HG03095 (cell line): ENCODE data around the gene FAF1.

Experiments
- ATAC-seq: cut with Tn5 transposase; IDR thresholded peaks from one replicate; pipeline ENCODE4 v1.9.1; 2021; ENCODE audit warnings: moderate library complexity; ENCODE audit not compliant: unreplicated experiment

The FAF1 gene

DNA sequence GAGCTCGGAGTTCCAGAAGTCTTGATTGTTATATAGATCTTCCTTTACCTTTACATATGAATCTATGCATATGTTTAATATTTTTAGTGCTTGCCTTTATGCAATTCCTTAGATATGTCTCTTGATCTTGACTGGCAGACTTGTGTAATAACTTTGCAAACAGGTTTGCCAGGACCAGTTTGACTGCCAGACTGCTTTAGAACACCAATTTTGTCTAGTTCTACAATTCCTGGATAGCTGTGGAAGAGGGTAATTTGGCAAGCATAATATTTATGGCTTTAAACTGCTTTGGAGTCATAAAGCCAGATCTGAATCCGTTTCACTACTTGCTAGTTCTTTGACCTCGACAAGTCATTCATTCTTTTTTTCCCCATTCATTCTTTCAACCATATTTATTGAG, 250.0 kb downstream of the FAF1 start:
- no peak for ATAC-seq

DNA sequence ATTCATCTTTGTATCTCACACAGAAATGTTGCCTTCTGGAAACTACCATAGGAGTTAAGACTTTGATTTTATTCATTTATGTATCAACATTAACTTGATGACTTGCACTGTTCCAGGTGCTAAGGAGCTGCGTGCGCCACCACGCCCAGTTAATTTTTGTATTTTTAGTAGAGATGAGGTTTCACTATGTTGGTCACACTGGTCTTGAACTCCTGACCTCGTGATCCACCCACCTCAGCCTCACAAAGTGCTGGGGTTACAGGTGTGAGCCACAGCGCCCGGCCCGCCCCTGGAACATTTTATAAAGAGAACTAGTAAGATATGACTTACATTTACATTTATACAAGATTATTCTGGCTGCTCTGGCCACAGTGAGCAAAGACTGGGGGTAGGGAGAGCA, 252.2 kb downstream of the FAF1 start:
- ATAC-seq, result no peak

DNA sequence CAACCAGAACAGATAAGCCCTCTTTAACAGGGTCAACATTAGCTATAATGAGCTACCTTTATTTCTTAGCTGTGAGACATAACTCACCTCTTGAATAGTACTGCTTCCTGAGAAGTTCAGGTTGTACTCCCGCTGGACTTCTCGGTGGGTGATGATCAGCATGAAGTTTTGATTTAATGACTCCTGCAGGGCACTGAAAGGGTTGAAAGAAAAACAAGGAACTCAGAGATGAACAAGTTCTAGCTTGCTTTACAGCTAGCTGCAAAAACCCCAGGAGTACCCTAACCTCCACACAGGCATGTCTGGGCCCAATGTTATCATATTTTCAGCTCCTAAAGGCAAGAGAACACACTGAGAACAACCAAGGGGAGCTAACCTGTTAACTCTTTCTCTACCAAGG, 254.4 kb downstream of the FAF1 start:
- no peak for ATAC-seq

DNA sequence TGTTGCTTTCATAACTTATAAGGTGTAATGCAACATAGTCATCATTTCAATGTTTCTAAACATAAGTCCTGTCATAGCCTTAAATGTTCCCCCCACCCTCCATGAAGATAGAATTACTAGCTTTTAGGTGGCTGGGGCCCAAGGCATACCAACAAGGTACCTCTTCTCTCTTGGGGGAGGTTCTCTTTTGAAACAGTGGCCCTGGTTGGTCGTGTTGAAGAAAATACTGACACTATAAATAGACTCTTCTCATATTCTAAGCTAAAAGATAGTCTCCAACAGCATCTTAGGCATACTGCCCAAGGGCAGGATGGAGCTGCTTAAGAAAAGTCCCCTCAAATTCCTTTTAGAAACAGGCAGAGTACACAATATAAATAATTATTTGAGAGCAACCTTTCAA, 255.0 kb downstream of the FAF1 start:
- no peak for ATAC-seq

DNA sequence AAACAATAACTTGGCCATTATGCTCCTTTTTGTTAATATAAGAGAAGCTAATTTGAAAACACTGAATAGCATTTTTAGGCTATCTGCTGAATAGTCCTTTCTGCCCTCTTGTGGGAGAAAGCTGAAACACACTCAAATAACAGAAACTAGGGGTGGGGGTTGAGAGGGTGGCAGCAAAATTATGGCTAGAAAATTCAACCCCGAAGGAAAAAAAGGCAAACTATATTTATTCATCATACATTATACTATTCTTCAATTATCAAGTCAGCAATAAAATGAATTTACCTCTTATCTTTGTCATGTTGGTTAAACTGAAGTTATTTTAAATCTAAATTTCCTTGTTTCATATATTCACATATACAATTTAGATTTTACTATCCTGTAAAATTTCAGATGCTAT, 255.9 kb downstream of the FAF1 start:
- ATAC-seq, result no peak

DNA sequence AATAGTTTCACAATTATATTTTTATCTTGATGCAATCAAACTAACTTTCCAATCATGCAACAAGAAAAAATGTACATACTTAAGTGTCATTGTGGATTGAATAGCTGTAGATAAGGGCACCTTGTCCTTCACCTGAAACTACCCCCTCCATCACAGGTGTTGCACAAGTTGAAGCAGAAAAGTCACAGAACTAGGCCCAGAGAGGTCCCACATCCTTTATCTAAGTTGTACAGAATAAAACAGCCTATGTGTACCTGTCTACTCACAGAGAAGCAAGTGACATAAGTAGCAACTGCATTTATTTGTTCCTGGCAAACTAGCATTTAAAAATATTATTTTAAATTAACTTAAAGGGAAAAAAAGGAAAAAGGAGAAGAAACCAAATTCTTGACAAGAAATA, 256.8 kb downstream of the FAF1 start:
- no peak for ATAC-seq

DNA sequence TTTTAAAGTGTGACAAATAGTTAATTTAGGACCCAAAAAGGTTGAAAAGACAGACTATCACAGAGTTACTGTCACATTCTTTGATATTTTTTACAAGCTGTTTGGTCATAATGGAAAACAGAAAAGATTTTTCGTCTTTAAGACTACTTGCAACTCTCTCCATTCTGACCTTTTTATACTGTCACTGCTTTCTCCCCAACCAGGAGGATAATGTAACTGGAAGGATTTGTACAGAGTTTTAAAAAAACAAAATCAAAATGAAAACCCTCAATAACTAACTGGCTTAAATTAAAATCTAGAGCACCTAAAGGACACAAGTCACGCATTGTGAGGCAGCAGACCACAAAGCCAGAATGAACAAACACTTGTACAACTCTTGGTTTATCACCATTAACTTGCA, 257.7 kb downstream of the FAF1 start:
- no peak for ATAC-seq

DNA sequence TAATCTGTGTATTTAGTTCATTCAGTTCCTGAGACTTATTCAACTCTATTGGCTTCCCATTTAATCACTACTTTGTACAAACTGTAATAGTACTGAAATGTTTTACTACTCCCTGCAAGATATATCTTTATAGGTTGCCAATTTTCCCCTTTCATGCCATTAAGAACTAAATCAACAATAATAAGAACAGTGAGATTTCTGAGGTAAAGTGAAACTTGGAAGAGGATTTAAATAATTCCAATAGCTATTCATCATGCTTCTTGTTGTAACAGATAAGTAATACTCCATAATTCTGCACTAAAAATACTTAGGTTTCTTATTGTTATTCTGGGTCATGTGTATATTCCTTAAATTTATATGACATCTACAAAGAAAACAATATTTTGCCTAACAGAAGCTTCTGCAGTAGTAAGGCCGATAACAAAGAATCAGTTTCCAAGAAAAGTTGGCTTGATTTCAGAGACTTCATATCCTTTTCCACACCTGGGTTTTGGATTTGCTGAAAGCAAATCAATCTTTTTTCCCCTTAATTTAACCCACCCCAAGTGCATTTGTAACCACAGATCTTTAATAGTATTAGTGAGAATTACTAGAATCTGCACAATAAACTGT, 258.3 kb downstream of the FAF1 start:
- no peak for ATAC-seq

DNA sequence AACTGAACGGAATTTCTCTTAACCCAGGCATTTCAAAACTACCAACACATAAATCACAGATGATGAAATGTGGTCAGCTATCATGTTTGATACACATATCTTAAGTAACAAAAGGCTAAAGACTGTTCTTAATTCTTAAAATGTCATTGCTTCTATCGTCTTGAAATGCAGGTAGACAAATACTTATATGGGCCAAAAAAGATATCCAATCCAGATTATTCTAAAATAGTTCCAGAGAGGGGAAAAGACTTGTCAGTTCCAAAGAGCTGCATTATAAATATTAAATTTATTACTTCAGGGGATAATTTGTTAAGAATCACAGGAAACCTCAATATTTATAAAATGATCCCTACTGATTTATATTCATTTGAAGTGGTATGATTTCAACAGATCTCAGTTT, 259.4 kb downstream of the FAF1 start:
- ATAC-seq, result no peak

DNA sequence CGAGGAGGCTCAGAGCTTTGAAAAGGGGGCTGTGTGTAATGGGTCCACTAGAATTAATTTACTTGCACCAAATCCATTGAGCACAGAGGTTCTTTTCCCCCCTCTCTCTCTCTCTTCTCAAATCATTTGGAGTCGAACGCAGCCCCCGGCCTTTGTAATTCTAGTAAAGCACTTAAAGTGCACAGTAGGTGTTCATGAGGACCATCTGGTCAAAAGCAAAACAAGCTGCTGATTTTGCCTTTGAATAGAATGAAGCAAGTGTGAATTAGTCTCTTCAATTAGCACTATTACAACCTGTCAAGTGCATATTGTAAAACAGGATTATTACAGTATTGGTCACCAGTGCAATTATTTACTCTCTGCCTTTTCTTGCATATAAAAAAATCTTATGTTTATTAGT, 259.9 kb downstream of the FAF1 start:
- no peak for ATAC-seq

DNA sequence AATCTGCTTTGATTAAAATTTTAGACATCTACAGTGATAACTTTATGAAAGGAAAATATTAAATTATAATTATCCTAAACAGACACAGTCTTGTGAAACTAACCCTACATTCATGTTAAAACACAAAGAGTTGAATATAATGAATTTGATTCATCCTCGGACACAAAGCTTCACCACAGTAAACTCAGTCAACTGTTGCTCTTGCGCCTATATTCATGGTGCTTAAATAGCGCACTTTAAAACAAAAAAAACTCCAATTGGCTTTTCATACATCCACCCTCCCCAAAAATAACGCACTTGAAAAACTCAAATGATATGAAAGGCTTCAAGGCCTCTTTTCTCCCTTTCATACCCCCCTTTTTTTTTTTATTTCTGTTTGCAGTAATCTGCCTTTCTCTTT, 260.3 kb downstream of the FAF1 start:
- no peak for ATAC-seq

DNA sequence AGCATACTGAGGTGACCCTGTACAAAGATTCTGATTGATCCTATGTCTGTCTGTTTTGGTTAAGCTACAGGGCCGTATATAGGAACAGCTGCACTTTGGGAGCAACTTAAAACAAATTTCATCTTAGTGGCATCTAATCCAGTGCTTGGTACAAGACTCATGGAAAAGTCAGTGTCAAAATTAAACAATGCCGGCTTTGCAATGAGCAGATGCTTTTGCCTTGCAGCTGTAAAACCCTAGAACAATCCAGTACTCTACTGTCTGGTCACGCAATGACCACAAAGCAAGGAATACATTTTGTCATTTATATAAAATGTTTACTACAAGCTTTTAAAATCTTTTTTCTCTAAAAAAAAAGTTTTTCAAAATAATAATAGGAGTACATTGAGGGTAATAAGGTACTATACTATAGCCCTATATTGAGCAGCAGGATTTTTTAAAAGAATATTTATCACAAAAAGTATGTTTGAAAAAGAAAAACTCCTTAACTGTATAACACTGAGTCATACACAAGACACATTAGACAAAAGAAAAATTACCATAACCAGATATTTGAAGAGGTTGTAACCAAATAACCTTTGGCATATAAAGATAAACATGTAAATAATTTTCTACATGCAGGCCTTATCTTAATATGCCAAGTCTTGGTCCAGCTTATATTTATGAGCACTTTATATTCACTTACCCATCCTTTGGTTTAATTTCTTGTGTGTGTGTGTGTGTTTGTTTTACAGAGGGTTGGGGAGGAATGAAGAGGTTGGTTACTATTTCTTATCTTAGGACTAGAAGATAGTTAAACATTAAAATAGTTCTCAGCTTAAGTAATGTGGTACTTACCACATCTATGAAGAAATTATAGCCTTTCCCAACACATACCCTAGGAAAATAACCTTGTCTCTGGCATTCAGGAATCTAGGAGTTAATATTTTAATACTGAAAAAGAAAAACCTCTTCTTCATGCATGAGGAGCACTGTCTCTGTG, 262.3 kb downstream of the FAF1 start:
- no peak for ATAC-seq

DNA sequence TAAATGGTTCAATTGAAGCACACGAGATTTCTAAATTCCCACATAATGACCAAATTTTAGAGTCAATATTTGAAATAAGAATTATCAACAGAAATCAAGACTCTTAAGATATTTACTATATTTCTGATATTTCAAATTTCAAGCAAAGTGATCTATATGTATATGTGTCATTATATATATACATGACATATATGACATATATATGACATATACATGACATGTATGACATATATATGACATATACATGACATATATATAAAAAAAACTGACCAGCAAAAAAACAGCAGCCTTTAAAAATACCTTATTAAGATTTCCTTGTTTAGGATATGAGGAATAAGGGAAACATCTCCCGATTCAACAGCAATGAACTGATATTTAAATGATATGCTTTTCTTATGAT, 266.2 kb downstream of the FAF1 start:
- no peak for ATAC-seq

DNA sequence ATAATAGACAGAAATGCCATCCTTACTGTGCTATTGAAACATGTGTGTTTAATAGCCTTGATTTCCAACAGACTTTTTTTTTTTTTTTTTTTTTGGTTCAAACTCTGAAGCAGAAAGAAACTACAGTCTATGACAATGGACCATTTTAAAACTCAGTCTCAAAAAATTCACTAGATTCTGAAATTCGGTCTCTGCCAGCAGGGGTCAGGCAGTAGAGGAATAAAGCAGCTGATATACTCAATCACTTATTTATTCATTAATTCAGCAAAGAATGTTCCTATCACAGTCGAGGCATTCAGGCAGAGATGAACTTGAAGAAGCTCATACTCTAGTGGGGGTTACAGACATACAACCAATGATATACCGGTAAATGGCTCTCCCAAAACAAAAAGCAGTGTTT, 275.9 kb downstream of the FAF1 start:
- ATAC-seq, result no peak

DNA sequence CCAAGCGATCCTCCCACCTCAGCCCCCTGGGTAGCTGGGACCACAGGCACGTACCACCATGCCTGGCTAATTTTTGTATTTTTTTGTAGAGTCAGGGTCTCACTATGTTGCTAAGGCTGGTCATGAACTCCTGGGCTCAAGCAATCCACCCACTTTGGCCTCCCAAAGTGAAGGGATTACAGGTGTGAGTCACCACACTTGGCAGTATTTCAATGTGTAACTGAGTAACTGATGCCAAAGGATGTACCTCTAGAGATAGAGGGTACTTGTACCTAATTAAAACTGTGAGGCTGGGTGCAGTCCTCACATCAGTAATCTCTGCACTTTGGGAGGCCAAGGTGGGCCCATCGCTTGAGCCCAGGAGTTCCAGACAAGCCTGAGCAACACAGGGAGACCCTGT, 278.1 kb downstream of the FAF1 start:
- ATAC-seq, result no peak

DNA sequence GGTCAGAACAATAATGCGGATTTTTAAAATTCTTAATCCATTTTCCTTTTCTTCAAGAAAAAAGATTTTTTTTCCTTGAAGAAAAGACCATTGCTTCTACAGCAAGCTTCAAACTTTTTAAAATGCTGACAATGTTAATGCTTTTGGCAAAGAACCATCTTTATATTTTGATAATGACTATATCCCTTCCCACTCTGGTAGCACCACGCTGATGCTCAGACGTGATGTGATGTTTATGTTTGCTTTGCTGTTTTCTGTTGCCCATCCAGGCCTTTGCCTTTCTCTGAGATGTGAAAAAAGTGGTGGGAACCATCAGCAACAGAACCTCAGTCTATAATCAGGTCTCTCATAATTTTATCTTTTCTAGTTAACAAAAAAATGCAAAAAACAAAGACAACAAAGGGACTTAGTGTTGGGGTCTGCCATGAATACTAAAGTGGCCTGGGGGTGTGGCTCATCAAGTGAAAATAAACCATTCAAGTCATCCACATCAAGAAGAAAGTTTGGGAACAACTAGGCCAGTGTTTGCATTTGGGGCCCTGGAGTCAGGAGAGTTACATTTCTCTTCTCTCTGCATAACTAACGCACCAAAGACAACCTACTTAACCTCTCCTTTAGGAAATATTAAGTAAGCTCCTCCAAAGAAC, 292.2 kb downstream of the FAF1 start:
- ATAC-seq, result no peak

DNA sequence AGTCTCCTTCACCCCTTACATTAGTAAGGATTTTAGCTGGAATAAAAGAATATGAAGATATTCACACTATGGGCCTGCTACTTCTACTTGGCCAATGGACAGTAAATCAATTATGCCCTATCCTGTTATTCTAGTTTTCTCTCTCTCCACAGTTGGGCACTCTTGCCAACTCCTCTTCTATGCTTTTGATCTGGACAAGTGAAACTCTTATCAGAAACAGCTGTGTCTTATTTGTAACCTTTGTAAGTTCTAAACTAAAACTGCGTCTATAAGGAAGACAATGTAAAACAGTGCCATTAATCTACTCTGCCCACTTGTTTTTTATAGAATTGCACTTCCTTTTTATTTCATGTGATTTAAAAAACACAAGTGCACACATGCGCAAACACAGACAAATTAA, 292.8 kb downstream of the FAF1 start:
- no peak for ATAC-seq

DNA sequence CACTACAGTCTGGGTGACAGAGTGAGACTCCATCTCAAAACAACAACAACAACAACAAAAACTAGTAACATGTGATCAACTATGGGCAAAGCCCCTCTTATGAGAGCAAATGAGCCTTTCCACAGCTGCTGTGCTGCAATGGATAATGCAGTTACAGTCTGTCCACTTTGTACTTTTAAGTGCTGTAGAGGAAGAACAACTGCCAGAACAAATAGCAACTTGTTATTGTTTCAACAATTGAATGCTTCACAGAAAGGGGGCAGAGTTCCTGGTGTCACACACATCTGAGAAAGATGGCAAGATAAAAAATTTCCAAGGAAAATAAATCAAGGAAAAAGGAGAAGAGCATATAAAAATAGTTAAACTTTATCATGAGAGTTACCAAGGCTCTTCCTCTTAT, 293.2 kb downstream of the FAF1 start:
- no peak for ATAC-seq

DNA sequence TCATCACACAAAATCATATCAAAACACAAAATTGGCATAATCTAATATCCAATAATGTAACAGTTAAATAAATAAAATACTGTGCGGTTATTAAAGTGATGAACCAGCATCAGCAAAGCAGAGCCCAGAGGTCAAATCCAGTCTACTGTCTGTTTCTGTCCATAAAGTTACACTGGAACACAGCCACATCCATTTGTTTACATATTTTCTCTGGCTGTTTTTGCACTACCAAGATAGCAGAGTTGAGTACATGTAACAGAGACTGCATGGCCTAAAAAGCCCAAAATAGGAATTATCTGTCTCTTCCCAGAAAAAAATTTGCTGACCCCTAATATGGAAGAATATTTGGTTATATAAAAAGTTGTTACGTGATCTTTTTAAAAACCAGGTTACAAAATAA, 294.7 kb downstream of the FAF1 start:
- ATAC-seq, result no peak

DNA sequence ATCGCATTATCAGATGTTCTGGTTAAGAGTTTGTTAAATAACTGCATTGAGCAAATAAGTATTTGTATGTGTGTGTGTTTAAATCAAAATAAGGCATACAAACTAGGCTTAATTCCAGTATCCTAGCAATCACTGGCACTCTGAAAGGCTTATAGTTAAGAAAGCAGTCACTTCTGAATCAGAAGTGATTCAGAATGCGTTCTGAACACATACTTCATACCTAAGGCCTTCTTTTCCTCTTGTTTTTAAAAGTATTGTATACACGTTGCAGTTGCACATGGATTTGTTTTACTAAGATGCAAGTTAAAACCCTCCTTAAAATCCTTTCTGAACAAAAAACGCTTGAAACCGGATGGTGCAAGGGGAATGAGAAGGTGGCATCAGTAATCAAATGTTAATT, 298.4 kb downstream of the FAF1 start:
- ATAC-seq, result no peak

DNA sequence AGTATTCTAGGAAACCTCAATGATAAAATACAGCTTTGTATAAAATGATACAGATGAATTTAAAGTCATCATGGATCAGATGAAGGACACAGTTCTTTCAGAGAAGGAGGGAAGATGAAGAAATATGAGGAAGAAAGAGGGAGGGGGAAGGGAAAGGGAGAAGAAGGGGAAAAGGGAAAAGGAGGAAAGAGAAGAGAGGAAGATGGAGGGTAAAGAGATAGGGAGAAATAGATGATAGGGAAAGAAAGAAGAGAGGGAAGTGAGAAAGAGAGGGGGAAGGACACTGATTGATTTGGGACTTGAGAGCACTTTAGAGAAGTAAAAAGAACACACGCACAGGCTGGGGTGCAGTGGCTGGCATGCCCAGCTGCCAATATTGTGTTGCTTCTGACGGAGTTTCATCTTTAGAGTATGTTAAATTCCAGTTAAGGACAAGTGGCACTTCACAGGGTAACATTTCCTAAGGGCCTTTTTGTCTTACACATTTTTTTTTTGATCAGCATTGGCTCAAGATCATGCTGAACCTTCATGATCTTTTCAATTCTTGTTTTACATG, 300.9 kb downstream of the FAF1 start:
- no peak for ATAC-seq
